Prostate gland (tissue), 2 donors: ENCODE data around the gene ASZ1. TPM values are rescaled to one million over a fixed set of nuclear protein-coding genes. Genes with fewer than 3 reads are reported as not detected.
"Not testable (repeated sequence)": the region's sequence is repeated elsewhere in the genome, so short reads cannot be mapped to it uniquely, and the experiment has no call there.

Experiments used
- DNase-seq: peaks from one replicate; pipeline ENCODE4 v3.0.0-alpha.2; 2019; ENCODE audit warnings: low spot score
- H3K27ac ChIP-seq, 2 donors: fragments of 200-600 bp; sonication (generic); 2 replicates each; pipeline ENCODE4 v1.5.1; 2017 to 2019
- H3K27me3 ChIP-seq: fragments of 200-600 bp; sonication (generic); replicated peaks from 2 replicates; pipeline ENCODE4 v1.5.1; 2019; ENCODE audit not compliant: insufficient read depth
- H3K36me3 ChIP-seq, 2 donors: fragments of 200-600 bp; sonication (generic); 1 replicate in 1 of 2; 2 replicates in 1 of 2; pipeline versions ENCODE4 v1.5.1 to v1.8.1; 2017 to 2019
- H3K4me1 ChIP-seq: fragments of 200-600 bp; sonication (generic); replicated peaks from 2 replicates; pipeline ENCODE4 v1.5.1; 2019
- H3K4me3 ChIP-seq, 2 donors: fragments of 200-600 bp; sonication (generic); 2 replicates each; pipeline ENCODE4 v1.5.1; 2017 to 2019
- H3K9me3 ChIP-seq: fragments of 200-600 bp; sonication (generic); 2 replicates; pipeline ENCODE4 v1.5.1; 2017
- CTCF ChIP-seq, 4 experiments: fragments of 200-600 bp in 2 of 4; fragments of 450-650 bp in 2 of 4; sonication (generic) in 2 of 4; IDR thresholded peaks; 1 replicate in 3 of 4; 2 replicates in 1 of 4; pipeline ENCODE4 v1.5.1; 2016 to 2019; ENCODE audit warnings: antibody characterized with exemption in 4 of 4, mild to moderate bottlenecking in 2 of 4, moderate library complexity in 2 of 4
- POLR2A ChIP-seq: fragments of 450-650 bp; IDR thresholded peaks from one replicate; pipeline ENCODE4 v1.6.1; 2016; ENCODE audit warnings: antibody characterized with exemption, mild to moderate bottlenecking
- POLR2AphosphoS5 ChIP-seq: sonication (generic); formaldehyde crosslinking; IDR thresholded peaks from one replicate; pipeline ENCODE4 v1.6.1; 2017; ENCODE audit warnings: antibody characterized with exemption
- WGBS: methylation state at CpG from one replicate; pipeline ENCODE4 v1.1.5; 2018; 5-methylcytosine and 5-hydroxymethylcytosine counted together
- intact Hi-C: fragments of 100-400 bp; cut with DNase I; formaldehyde crosslinking; loops from one replicate; pipeline ENCODE4 v1.14.2; 2022
- total RNA-seq, 2 donors: library from RNA; depleted of rRNA; stranded (reverse); fragments of >200 nt; gene quantifications; one replicate each; pipeline ENCODE4 v1.1.0, GENCODE V29; 2016

Gene ASZ1
- total RNA-seq, 2 donors from 2014 or later, result 6.1 TPM; not detected in 1

- DNase-seq, result no peak
- TF ChIP-seq CTCF (IDR thresholded peaks at IDR 0.05) (no peak), POLR2A (no peak), POLR2AphosphoS5 (no peak)
These were observed 40.9 kb upstream of the ASZ1 start for GRCh38 chr7:117468174-117468573.

GRCh38 chr7:117460815-117461214, 33.5 kb upstream of the ASZ1 start:
- H3K4me3 ChIP-seq, H3K27me3 ChIP-seq, DNase-seq, intact Hi-C loops, H3K9me3 ChIP-seq, H3K36me3 ChIP-seq, H3K27ac ChIP-seq, H3K4me1 ChIP-seq: not testable (repeated sequence)
- WGBS, result 97% methylated on average over 4 of the region's 4 CpGs

More at GRCh38 chr7:117468174-117468573, 40.9 kb upstream of the ASZ1 start:
- H3K36me3 ChIP-seq, result no peaks in the 10 kb centered on the region
- 92% methylated on average over 2 of the region's 2 CpGs for WGBS
- no peak overlapping the region for H3K27ac ChIP-seq
- no peaks in the 10 kb centered on the region for H3K27me3 ChIP-seq
- H3K4me1 ChIP-seq, result no peaks in the 10 kb centered on the region
- intact Hi-C loops, result no loop called here
- H3K9me3 ChIP-seq, result no peaks in the 10 kb centered on the region
- no peak overlapping the region for H3K4me3 ChIP-seq

- DNase-seq, result no peak
- H3K9me3 ChIP-seq, result no peaks in the 10 kb centered on the region
- H3K4me3 ChIP-seq, result no peak overlapping the region
- no peaks in the 10 kb centered on the region for H3K27me3 ChIP-seq
- TF ChIP-seq POLR2A, result no peak
- TF ChIP-seq CTCF (IDR thresholded peaks at IDR 0.05), result no peak
- TF ChIP-seq POLR2AphosphoS5, result no peak
- no peak overlapping the region for H3K27ac ChIP-seq
- H3K4me1 ChIP-seq, result no peaks in the 10 kb centered on the region
- intact Hi-C loops, result loop anchor here (5.0 to 10.0 kb wide), 2 partner anchors 215 to 258 kb away; no protein-coding TSS in a partner anchor
- no peaks in the 10 kb centered on the region for H3K36me3 ChIP-seq
These were observed 32.4 kb upstream of the ASZ1 start for GRCh38 chr7:117459735-117460134.

GRCh38 chr7:117458977-117459583, 31.8 kb upstream of the ASZ1 start:
- 32% methylated on average over 3 of the region's 3 CpGs for WGBS
- no peaks in the 10 kb centered on the region for H3K4me1 ChIP-seq
- no peaks in the 10 kb centered on the region for H3K27me3 ChIP-seq
- intact Hi-C loops, result loop anchor here (5.0 to 10.0 kb wide), 2 partner anchors 216 to 258 kb away; no protein-coding TSS in a partner anchor
- H3K9me3 ChIP-seq, result no peaks in the 10 kb centered on the region
- no peak overlapping the region for H3K4me3 ChIP-seq
- no peak overlapping the region for H3K27ac ChIP-seq
- TF ChIP-seq CTCF (IDR thresholded peaks at IDR 0.05) (peak; percentile 28 to 84 (median 72)), POLR2A (no peak), POLR2AphosphoS5 (no peak)
- no peaks in the 10 kb centered on the region for H3K36me3 ChIP-seq
- no peak for DNase-seq

GRCh38 chr7:117448655-117449054, 21.4 kb upstream of the ASZ1 start:
- Histone ChIP-seq H3K36me3 (no peaks in the 10 kb centered on the region), H3K4me3 (no peak overlapping the region), H3K9me3 (no peaks in the 10 kb centered on the region), H3K27ac (no peak overlapping the region), H3K4me1 (no peaks in the 10 kb centered on the region), H3K27me3 (no peaks in the 10 kb centered on the region)
- intact Hi-C loops, result loop anchor here (10.0 kb wide), 1 partner anchor 656 kb away; no protein-coding TSS in a partner anchor
- DNase-seq, result no peak
- no peak for TF ChIP-seq CTCF (IDR thresholded peaks at IDR 0.05)
- TF ChIP-seq POLR2A, result no peak
- no peak for TF ChIP-seq POLR2AphosphoS5
- WGBS, result 83% methylated on average over 2 of the region's 2 CpGs
